ENCODE measurements around the gene RFLNA.

DNA sequence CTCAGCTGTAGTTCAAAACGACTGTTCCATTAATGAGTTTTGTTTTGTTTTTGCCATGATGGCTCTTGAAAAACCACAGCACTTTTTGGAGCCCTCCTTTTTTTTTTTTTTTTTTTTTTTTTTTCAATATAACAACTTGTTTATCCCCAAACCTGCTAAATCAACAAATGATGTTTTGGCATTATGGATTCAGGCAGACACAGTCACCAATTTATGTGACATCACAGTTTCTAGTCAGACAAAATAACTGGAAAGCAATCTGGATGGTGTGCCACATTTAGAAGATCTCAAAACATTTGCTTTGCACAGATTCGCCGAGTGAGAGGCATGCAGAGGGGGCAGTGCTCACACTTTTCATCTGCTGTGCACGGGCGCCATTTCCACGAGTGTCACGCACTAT, 7.9 kb upstream of the RFLNA start:
- TF ChIP-seq, protein P1, sequence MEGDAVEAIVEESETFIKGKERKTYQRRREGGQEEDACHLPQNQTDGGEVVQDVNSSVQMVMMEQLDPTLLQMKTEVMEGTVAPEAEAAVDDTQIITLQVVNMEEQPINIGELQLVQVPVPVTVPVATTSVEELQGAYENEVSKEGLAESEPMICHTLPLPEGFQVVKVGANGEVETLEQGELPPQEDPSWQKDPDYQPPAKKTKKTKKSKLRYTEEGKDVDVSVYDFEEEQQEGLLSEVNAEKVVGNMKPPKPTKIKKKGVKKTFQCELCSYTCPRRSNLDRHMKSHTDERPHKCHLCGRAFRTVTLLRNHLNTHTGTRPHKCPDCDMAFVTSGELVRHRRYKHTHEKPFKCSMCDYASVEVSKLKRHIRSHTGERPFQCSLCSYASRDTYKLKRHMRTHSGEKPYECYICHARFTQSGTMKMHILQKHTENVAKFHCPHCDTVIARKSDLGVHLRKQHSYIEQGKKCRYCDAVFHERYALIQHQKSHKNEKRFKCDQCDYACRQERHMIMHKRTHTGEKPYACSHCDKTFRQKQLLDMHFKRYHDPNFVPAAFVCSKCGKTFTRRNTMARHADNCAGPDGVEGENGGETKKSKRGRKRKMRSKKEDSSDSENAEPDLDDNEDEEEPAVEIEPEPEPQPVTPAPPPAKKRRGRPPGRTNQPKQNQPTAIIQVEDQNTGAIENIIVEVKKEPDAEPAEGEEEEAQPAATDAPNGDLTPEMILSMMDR (IDR thresholded peaks at IDR 0.05): no peak
- TF ChIP-seq POLR2A (IDR thresholded peaks at IDR 0.05): no peak

All from uterus (tissue), 2 donors.